PFSK-1 (cell line): Measurements from ENCODE around the gene KLHL8.

Experiments
- FOXP2 ChIP-seq: optimal IDR thresholded peaks from 2 replicates; pipeline ENCODE3; 2011; ENCODE audit warnings: borderline replicate concordance, control low read depth, inconsistent platforms; ENCODE audit not compliant: insufficient read depth; ENCODE audit errors: extremely low read length, extremely low read depth
- POLR2AphosphoS5 ChIP-seq: IDR thresholded peaks from 2 replicates; pipeline ENCODE4 v1.6.1; 2012; ENCODE audit warnings: low read depth, mild to moderate bottlenecking, control low read depth, low read length, moderate library complexity
- SIN3A ChIP-seq: IDR thresholded peaks from 2 replicates; pipeline ENCODE4 v1.6.1; 2012; ENCODE audit warnings: mild to moderate bottlenecking, low read length, moderate library complexity, borderline replicate concordance; ENCODE audit not compliant: insufficient read depth
- TAF1 ChIP-seq: IDR thresholded peaks from 2 replicates; pipeline ENCODE4 v1.6.1; 2012; ENCODE audit warnings: low read length, control low read depth, borderline replicate concordance; ENCODE audit not compliant: insufficient read depth
- TF ChIP-seq, protein P1 (sequence below), 2 experiments: IDR thresholded peaks; 2 replicates each; pipeline versions ENCODE4 v1.6.1 to v1.8.0; 2011 to 2012; ENCODE audit warnings: low read depth in 2 of 2, low read length in 2 of 2, control low read depth in 1 of 2, inconsistent platforms in 1 of 2, mild to moderate bottlenecking in 1 of 2, moderate library complexity in 1 of 2; ENCODE audit not compliant: insufficient read depth in 1 of 2

Gene KLHL8

DNA sequence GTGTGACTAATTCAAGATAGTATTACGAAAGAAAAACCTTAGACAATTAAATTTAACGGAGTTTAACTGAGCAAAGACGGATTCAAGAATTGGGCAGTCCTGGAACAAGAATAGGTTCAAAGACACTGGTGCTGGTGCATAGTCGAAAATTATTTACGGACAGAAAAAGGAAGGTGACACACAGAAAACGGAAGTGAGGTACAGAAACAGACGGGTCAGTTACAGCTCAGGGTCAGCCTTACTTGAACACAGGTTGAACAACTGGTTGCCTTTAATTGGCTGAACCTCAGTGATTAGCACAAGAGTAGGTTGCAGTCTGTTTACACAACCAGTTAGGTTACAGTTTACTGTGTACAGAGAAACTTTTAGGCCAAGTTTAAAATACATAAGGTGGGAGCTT lies 31.5 kb downstream of the KLHL8 start:
- TF ChIP-seq TAF1 (no peak), POLR2AphosphoS5 (no peak), SIN3A (no peak), FOXP2 (no peak)
- TF ChIP-seq, protein P1, sequence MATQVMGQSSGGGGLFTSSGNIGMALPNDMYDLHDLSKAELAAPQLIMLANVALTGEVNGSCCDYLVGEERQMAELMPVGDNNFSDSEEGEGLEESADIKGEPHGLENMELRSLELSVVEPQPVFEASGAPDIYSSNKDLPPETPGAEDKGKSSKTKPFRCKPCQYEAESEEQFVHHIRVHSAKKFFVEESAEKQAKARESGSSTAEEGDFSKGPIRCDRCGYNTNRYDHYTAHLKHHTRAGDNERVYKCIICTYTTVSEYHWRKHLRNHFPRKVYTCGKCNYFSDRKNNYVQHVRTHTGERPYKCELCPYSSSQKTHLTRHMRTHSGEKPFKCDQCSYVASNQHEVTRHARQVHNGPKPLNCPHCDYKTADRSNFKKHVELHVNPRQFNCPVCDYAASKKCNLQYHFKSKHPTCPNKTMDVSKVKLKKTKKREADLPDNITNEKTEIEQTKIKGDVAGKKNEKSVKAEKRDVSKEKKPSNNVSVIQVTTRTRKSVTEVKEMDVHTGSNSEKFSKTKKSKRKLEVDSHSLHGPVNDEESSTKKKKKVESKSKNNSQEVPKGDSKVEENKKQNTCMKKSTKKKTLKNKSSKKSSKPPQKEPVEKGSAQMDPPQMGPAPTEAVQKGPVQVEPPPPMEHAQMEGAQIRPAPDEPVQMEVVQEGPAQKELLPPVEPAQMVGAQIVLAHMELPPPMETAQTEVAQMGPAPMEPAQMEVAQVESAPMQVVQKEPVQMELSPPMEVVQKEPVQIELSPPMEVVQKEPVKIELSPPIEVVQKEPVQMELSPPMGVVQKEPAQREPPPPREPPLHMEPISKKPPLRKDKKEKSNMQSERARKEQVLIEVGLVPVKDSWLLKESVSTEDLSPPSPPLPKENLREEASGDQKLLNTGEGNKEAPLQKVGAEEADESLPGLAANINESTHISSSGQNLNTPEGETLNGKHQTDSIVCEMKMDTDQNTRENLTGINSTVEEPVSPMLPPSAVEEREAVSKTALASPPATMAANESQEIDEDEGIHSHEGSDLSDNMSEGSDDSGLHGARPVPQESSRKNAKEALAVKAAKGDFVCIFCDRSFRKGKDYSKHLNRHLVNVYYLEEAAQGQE (IDR thresholded peaks at IDR 0.05; ENCODE audit: insufficient read depth in 1 of 2, low read depth in 2 of 2, low read length in 2 of 2) = no peak

DNA sequence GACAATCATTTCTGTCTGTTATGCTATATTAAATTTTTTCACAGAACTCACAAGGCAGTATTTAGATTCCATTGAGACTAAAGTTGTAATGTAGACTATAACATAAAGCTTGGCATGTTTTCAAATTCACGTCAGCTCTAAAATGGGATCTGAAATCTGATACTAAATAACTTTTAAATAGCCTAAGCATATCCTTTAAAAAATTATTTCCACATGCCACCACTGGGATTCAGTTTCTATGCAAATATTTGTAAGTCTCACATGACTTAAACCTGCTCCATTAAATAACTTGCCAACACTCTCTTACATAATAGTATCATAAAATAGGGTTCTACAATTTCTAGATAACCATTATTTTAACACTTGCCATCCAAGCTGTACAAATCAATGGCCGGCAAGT lies 32.4 kb downstream of the KLHL8 start:
- TF ChIP-seq, protein P1 (IDR thresholded peaks at IDR 0.05; ENCODE audit: insufficient read depth in 1 of 2, low read depth in 2 of 2, low read length in 2 of 2) = no peak
- TF ChIP-seq TAF1 (no peak), FOXP2 (no peak), POLR2AphosphoS5 (no peak), SIN3A (no peak)

DNA sequence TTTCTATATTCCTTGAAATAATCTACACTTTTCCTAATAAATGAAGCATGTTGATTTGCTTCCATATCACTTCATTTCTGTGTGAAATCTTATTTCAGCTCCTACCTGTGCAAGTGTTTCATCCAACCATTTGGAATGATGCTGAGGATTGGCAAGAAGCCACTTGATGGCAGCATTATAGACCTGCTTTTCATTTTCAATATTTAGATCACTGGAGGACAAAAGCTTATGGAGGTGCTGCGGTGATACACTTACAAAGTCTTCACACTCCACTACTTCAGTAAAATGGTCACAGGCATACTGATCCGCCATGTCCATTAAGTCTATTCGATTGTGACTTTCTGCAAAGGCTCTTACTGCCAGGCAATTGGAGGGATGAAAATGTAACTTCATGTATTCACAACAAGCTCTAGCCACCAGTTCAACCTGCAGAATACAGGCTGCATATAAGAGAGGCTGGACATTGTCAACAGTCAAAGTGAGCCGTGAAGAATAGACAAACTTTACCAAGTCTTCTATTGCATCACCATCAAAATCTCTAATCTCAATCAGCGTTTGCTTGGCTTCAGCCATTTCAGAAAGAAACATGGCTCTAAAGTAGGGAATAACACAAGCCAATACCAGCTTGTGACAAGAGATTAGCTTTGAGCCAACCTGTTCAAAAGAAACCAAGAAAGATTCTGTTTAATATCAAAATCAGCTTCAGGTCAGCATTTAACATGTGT lies 35.1 kb downstream of the KLHL8 start:
- TF ChIP-seq FOXP2 (no peak), POLR2AphosphoS5 (no peak), TAF1 (no peak), SIN3A (no peak)
- TF ChIP-seq, protein P1 (IDR thresholded peaks at IDR 0.05; ENCODE audit: insufficient read depth in 1 of 2, low read depth in 2 of 2, low read length in 2 of 2) = no peak

GRCh38 chr4:87180767-87181166 lies 39.7 kb downstream of the KLHL8 start:
- TF ChIP-seq TAF1 (no peak), POLR2AphosphoS5 (no peak), SIN3A (no peak), FOXP2 (no peak)
- TF ChIP-seq, protein P1 (IDR thresholded peaks at IDR 0.05; ENCODE audit: insufficient read depth in 1 of 2, low read depth in 2 of 2, low read length in 2 of 2) = no peak

DNA sequence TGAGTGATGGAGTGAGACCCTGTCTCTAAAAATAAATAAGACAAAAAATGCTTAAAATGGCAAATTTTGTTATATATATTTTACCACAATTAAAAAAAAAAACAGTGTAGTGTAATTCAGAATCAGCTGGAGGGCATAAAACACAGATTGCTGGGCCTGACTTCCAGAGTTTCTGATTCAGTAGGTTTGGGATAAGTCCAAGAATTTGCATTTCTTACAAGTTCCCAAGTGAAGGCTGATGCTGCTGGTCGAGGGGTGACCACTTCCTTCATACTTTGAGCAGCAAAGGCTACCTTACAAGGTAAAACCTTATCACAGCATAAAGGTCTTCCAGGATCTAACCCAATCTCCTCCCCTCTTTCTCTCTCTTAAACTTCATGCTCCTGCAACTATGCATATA lies 40.7 kb downstream of the KLHL8 start:
- TF ChIP-seq, protein P1 (IDR thresholded peaks at IDR 0.05; ENCODE audit: insufficient read depth in 1 of 2, low read depth in 2 of 2, low read length in 2 of 2) = no peak
- no peak for TF ChIP-seq TAF1
- no peak for TF ChIP-seq FOXP2
- no peak for TF ChIP-seq POLR2AphosphoS5
- TF ChIP-seq SIN3A = no peak
